Bladder microvascular endothelial cell (primary cell): ENCODE data around the gene ODAM. TPM values are rescaled to one million over a fixed set of nuclear protein-coding genes. Genes with fewer than 3 reads are reported as not detected.

Experiments
- total RNA-seq: library from RNA; depleted of rRNA; stranded (reverse); fragments of >200 nt; gene quantifications from 2 replicates; pipeline ENCODE4 v1.2.3, GENCODE V29; 2014

ODAM gene
- not detected in 2 replicates for total RNA-seq

GRCh38 chr4:70195425-70195824, at the start of gene ODAM:
ODAM (plus strand) TSS chr4:70195725; CDS start chr4:70196544, 819 bp downstream.

GRCh38 chr4:70153937-70154336, 41.6 kb upstream of the ODAM start, which contains the start of gene PRR27:
PRR27 (plus strand) TSS chr4:70154237; CDS start chr4:70154376, 139 bp downstream.

GRCh38 chr4:70225824-70226223, 30.3 kb downstream of the ODAM start, which contains the start of gene FDCSP:
FDCSP (plus strand) TSS chr4:70226124; CDS start chr4:70231195, 5,071 bp downstream.

GRCh38 chr4:70242297-70242696, 46.8 kb downstream of the ODAM start, which contains the start of gene CSN3:
CSN3 (plus strand) TSS chr4:70242597; CDS start chr4:70244820, 2,223 bp downstream.

Other genes starting within 250 kb of the ODAM start
- gene CSN2, start 230.0 kb upstream of the ODAM start, total RNA-seq = not detected in 2 replicates
- not detected in 2 replicates for gene STATH, start 199.8 kb upstream of the ODAM start, total RNA-seq
- not detected in 2 replicates for gene HTN3, start 167.3 kb upstream of the ODAM start, total RNA-seq
- not detected in 2 replicates for gene HTN1, start 145.3 kb upstream of the ODAM start, total RNA-seq
- gene PRR27, start 41.5 kb upstream of the ODAM start, total RNA-seq = not detected in 2 replicates
- not detected in 2 replicates for gene FDCSP, start 30.4 kb downstream of the ODAM start, total RNA-seq
- gene CSN3, start 46.9 kb downstream of the ODAM start, total RNA-seq = not detected in 2 replicates
- not detected in 2 replicates for gene CABS1, start 139.3 kb downstream of the ODAM start, total RNA-seq
- gene SMR3A, start 165.0 kb downstream of the ODAM start, total RNA-seq = not detected in 2 replicates
- not detected in 2 replicates for gene SMR3B, start 187.4 kb downstream of the ODAM start, total RNA-seq
- not detected in 2 replicates for gene OPRPN, start 202.2 kb downstream of the ODAM start, total RNA-seq